NOMO-1 (cell line): Measurements from ENCODE around the gene GPR162.
A peak's percentile ranks its signal among the peaks of the same experiment; 100 is the strongest.

Source experiments
- DNase-seq, 2 experiments: peaks; one replicate each; lab custom pipeline; 2025; ENCODE audit not compliant: unreplicated experiment in 2 of 2; lab: John Stamatoyannopoulos, UW

Gene GPR162

DNA sequence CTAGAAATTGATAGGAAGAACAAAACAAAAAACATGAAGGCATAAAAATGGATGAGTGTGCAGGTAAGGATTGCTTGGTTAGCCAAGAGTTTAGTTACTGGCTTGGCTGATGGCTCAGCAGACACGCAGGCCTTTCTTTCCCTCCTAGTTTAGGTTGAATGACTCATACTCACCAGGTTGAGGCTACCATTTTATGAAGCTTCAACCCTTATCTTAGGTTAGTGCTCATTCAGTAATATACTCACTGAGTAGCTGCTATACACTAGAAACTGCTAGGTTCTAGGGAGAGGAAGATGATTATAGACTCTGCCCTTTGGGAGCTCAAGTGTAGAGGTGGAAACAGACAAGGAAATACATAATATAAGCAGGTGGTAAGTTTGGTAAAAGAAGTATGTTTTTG is 12.6 kb downstream of the GPR162 start:
- no peak for DNase-seq

DNA sequence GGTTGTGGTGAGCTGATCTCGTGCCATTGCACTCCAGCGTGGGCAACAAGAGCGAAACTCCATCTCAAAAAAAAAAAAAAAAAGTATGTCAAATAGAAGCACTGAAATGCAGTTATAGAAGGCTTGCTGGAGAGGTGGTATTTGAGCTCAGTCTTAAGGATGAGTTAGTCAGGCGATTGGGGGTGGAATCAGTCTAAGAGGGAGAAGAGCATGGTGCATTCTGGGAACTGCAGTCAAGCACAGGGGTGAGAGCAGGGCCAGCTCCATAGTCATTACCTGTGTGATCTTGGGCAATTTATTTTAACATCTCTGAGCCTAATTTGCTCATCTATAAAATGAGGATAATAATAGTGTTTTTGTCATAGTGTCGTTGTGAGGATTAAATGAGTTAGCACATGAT is 13.3 kb downstream of the GPR162 start:
- no peak for DNase-seq

DNA sequence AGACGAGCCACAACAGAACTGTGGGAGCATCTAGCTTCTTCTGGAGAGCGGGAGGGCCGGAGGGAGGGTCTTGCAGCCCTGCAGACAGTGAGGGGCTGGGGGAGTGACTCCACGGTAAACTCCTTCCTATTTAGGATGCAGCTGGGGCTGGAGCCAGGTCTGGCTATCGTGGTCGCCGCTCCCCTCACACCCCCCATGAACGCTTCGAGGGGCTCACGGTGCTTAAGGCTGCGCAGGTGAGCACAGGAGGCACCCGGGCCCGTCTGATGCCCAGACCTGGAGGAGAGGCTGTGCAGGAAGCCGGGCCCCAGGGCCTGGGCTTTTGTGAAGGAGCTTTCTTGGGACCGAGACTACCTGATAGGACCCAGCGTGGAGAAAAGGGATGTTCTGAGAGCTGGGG is 15.2 kb downstream of the GPR162 start:
- DNase-seq, result no peak

DNA sequence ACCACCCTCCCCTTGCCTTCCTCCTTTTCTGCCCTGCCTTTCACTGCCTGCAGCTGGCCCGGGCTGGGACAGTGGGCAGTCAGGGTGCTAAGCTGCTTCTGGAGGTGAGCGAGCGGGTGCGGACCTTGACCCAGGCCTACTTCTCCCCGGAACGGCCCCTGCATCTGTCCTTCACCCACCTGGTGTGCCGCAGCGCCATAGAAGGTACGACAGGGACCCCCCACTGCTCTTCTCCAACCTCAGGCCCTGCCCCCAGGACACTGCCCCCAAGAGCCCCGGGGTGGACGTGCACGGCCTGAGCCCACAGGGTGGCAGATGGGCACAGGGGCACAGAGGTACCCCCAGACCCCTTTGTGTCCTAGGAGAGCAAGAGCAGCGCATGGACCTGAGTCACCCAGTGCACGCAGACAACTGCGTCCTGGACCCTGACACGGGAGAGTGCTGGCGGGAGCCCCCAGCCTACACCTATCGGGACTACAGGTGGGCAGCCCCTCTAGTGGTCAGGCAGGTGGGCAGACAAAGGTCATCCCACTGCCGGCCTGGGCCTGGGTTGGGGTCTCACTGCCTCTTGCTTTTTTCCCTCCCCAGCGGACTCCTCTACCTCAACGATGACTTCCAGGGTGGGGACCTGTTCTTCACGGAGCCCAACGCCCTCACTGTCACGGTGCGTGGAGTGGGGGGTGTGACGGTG is 15.9 kb downstream of the GPR162 start:
- no peak for DNase-seq

DNA sequence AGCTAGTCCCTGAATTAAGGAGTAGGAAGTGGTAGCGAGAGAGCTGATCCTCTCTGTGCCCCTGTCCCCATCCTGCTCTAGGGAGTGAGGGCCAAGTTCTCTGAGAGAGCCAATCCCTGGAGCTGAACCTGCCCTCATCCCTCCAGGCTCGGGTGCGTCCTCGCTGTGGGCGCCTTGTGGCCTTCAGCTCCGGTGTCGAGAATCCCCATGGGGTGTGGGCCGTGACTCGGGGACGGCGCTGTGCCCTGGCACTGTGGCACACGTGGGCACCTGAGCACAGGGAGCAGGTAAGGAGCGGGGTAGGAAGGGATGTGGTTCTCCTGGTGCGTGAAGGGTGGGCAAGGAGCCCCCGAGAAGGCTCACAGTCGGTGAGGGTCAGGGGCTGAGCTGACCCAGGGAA is 17.2 kb downstream of the GPR162 start:
- DNase-seq, result no peak

- DNase-seq, result no peak
Measured at GRCh38 chr12:6839482-6840201, 18.0 kb downstream of the GPR162 start.

GRCh38 chr12:6840330-6840729 is 18.7 kb downstream of the GPR162 start:
- no peak for DNase-seq

- no peak for DNase-seq
Measured at GRCh38 chr12:6840761-6841515, 19.3 kb downstream of the GPR162 start, which contains the start of gene GNB3. Gene GNB3, plus strand, starts transcription at chr12:6840925. Its CDS starts 363 bp downstream, at chr12:6841288.

- DNase-seq, result no peak
Measured at GRCh38 chr12:6842075-6842474, 20.5 kb downstream of the GPR162 start.

- peak in 1 of 2 experiments; percentile 14 for DNase-seq
Measured at GRCh38 chr12:6843118-6843902, 21.7 kb downstream of the GPR162 start.

DNA sequence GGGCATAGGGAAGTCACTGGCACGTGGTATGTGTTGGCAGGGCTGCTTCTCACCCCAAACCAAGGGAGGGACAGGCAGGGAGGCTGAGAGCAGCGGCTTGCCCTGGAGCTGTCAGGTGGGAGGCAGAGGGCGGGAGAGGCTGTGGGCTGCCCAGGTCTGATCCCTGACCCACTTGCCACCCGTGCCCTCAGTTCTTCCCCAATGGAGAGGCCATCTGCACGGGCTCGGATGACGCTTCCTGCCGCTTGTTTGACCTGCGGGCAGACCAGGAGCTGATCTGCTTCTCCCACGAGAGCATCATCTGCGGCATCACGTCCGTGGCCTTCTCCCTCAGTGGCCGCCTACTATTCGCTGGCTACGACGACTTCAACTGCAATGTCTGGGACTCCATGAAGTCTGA is 23.8 kb downstream of the GPR162 start:
- no peak for DNase-seq

DNA sequence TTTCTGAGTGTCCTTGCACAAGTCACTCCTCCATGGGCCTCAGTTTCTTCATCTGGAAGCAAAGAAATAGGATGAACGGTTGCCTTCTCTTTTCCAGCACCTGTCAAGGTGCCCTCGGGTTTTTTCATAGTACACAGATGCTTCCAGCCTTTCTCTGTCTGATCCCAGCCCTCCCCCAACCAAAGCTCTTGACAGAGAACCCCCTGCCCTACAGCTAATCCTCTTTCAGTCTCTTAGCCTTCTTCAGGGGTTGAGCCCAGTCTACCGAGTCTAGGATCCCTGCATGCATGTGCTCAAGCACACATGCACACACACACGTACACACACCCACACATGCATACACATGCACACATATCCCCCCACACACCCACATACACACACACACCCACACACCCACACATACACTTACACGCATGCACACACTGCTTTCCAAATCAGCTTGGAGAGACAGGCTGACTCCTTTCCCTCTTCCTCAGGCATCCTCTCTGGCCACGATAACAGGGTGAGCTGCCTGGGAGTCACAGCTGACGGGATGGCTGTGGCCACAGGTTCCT is 24.8 kb downstream of the GPR162 start:
- no peak for DNase-seq

DNA sequence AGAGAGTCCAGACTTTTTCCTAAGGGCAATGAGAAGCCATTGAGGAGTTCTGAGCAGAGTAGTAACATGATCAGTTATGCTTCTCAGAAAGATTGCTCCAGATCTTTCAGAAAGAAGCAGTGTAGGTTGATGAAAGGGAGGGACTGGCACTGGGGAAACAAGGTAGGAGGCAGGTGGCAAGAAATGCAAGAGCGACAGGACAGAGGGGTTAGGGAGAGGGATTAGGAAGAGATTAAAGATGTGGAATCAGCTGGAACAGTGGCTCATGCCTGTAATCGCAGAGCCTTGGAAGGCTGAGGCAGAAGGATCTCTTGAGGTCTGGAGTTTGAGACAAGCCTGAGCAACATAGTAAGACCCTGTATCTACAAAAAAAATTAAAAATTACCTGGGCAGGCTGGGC is 26.1 kb downstream of the GPR162 start:
- no peak for DNase-seq

DNA sequence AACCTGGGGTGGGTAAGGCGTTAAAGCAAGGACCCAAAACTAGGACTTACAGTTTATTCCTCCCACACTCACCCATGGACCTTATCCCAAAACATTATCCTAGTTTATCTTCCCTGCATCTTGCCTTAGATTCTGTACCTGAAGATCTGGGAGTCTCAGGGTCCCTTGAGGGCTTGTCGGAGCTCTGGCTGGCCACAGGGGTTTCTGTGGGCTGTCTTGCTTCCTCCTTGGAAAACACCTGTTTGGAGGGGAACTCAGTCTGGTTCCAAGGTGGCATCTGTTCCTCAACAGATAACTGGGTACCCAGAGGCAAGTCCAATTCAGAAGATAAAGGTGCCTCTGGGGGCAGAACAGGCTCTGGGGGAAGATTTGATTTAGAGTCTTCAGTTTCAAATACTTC is 27.8 kb downstream of the GPR162 start:
- DNase-seq, result no peak

- no peak for DNase-seq
Measured at GRCh38 chr12:6849976-6850560, 28.4 kb downstream of the GPR162 start.

DNA sequence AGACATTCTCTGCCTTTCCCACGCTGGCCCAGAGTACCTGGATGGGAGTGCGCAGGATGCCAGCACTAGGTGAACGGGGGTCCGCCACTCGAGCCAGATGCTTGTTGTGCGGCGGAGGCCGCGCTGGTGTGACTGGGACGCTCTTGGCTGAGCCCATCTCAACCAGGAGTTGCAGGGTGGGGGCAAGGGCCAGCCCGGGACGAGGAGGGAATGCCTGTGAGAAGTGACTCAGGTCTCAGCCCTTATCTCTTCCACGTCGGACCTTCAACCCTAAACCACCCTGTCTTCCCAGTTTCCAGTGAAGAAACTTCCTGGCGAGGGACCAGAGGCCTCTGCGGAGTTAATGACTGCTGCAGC is 29.2 kb downstream of the GPR162 start:
- no peak for DNase-seq

- peak; percentile 97 to 99 for DNase-seq
Measured at GRCh38 chr12:6851153-6851920, 29.7 kb downstream of the GPR162 start, which contains the start of gene CDCA3. Gene CDCA3, minus strand, starts transcription at chr12:6851286. Its CDS starts 334 bp downstream, at chr12:6850952.

DNA sequence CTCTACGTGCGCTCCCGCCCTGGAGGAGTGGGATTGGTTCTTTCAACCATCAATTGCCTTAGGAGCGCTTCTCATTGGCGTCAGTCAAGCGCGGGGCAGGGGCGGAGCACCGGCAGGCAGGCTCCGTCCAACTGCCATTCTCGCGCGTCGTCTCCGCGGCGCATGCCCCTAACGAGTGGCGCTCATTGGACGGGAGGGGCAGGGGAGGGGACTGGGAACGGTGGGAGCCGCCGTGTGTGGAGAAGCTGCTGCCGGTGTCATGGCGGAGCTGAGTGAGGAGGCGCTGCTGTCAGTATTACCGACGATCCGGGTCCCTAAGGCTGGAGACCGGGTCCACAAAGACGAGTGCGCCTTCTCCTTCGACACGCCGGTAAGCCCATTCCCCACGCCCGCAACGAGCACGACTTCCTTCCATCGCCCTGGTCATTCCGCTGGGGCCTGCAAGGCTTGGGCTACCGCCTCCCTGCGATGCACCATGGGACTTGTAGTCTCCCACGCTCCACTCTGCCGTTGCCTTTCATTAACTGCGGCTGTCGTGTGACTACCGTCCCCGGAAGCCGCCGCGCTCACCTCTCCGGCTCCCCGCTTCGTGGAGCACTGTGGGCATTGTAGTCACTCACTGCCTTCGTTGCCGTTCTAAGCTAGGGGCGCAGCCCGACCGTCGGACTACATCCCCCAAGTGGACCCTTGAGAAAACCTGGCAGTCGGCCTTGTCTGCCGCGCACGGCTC is 30.5 kb downstream of the GPR162 start, which contains the start of gene USP5:
USP5 (plus strand) TSS at position 230 of the 730 bp plus-strand sequence; CDS start at position 260, 30 bp downstream.
- DNase-seq, result peak; percentile 98 to 100
